Thoracic aorta (tissue), 2 donors: ENCODE results near the gene RASAL1. TPM values are rescaled to one million over a fixed set of nuclear protein-coding genes. Genes with fewer than 3 reads are reported as not detected.
"Not testable (repeated sequence)": the region's sequence is repeated elsewhere in the genome, so short reads cannot be mapped to it uniquely, and the experiment has no call there.

Experiments used
- ATAC-seq: fragments of 150-250 bp; one replicate; pipeline ENCODE4 v1.8.0; 2017; ENCODE audit warnings: low read depth; ENCODE audit not compliant: insufficient number of reproducible peaks, low FRiP score
- DNase-seq: peaks from one replicate; pipeline ENCODE4 v3.0.0-alpha.2; 2020; ENCODE audit warnings: low spot score
- H3K27ac ChIP-seq, 2 donors: fragments of 200-600 bp; sonication (generic); 1 replicate in 1 of 2; 2 replicates in 1 of 2; pipeline ENCODE4 v1.5.1; 2016; ENCODE audit warnings: mild to moderate bottlenecking in 2 of 2, moderate library complexity in 2 of 2
- H3K27me3 ChIP-seq: fragments of 200-600 bp; sonication (generic); replicated peaks from 2 replicates; pipeline ENCODE4 v1.6.0; 2016; ENCODE audit warnings: mild to moderate bottlenecking; ENCODE audit not compliant: insufficient read depth
- H3K36me3 ChIP-seq: fragments of 200-600 bp; sonication (generic); one replicate; pipeline ENCODE4 v1.5.1; 2016
- H3K4me1 ChIP-seq, 2 donors: fragments of 200-600 bp; sonication (generic); 1 replicate in 1 of 2; 2 replicates in 1 of 2; pipeline versions ENCODE4 v1.5.1 to v1.6.0; 2016; ENCODE audit warnings: low read depth in 2 of 2, mild to moderate bottlenecking in 1 of 2; ENCODE audit not compliant: control insufficient read depth in 1 of 2
- H3K4me3 ChIP-seq: fragments of 200-600 bp; sonication (generic); 2 replicates; pipeline ENCODE4 v1.5.1; 2016; ENCODE audit warnings: mild to moderate bottlenecking
- H3K9me3 ChIP-seq: fragments of 200-600 bp; sonication (generic); 2 replicates; pipeline ENCODE4 v1.5.1; 2016
- CTCF ChIP-seq: fragments of 200-600 bp; sonication (generic); IDR thresholded peaks from one replicate; pipeline ENCODE4 v1.5.1; 2019; ENCODE audit warnings: antibody characterized with exemption
- total RNA-seq, 2 donors: library from RNA; depleted of rRNA; stranded (reverse); fragments of >200 nt; gene quantifications; one replicate each; pipeline versions ENCODE4 v1.1.0 to v1.2.3, GENCODE V29; 2016

Gene RASAL1
- total RNA-seq, 2 donors from 2014 or later, result 2.0 TPM; not detected in 1

- DNase-seq (no peak), ATAC-seq (no peak)
- Histone ChIP-seq H3K9me3 (no peaks in the 10 kb centered on the region), H3K4me1 (no peaks in the 10 kb centered on the region), H3K27me3 (no peaks in the 10 kb centered on the region), H3K27ac (no peak overlapping the region), H3K36me3 (no peaks in the 10 kb centered on the region), H3K4me3 (no peak overlapping the region)
- TF ChIP-seq CTCF, result no peak
Measured at GRCh38 chr12:113128802-113129663, 6.5 kb downstream of the RASAL1 start.

GRCh38 chr12:113127791-113128199 is 7.8 kb downstream of the RASAL1 start:
- no peak overlapping the region for H3K4me3 ChIP-seq
- no peaks in the 10 kb centered on the region for H3K9me3 ChIP-seq
- no peak for TF ChIP-seq CTCF
- H3K4me1 ChIP-seq, result no peaks in the 10 kb centered on the region
- H3K36me3 ChIP-seq, result no peaks in the 10 kb centered on the region
- ATAC-seq (no peak), DNase-seq (no peak)
- no peaks in the 10 kb centered on the region for H3K27me3 ChIP-seq
- no peak overlapping the region for H3K27ac ChIP-seq

- Histone ChIP-seq H3K9me3 (no peaks in the 10 kb centered on the region), H3K27me3 (no peaks in the 10 kb centered on the region), H3K4me3 (no peak overlapping the region), H3K36me3 (no peaks in the 10 kb centered on the region), H3K27ac (no peak overlapping the region), H3K4me1 (no peaks in the 10 kb centered on the region)
- no peak for DNase-seq
- no peak for TF ChIP-seq CTCF
- ATAC-seq, result no peak
Measured at GRCh38 chr12:113120670-113121370, 14.7 kb downstream of the RASAL1 start.

GRCh38 chr12:113119980-113120669 is 15.4 kb downstream of the RASAL1 start:
- Histone ChIP-seq H3K36me3 (no peaks in the 10 kb centered on the region), H3K27me3 (no peaks in the 10 kb centered on the region), H3K4me1 (no peaks in the 10 kb centered on the region), H3K4me3 (no peak overlapping the region), H3K9me3 (no peaks in the 10 kb centered on the region), H3K27ac (no peak overlapping the region)
- ATAC-seq (no peak), DNase-seq (no peak)
- TF ChIP-seq CTCF, result no peak

GRCh38 chr12:113118142-113118541 is 17.4 kb downstream of the RASAL1 start:
- ATAC-seq (no peak), DNase-seq (no peak)
- Histone ChIP-seq H3K36me3 (no peaks in the 10 kb centered on the region), H3K4me1 (no peaks in the 10 kb centered on the region), H3K9me3 (no peaks in the 10 kb centered on the region), H3K27me3 (no peaks in the 10 kb centered on the region), H3K27ac (no peak overlapping the region), H3K4me3 (no peak overlapping the region)
- no peak for TF ChIP-seq CTCF

GRCh38 chr12:113117684-113118083 is 17.9 kb downstream of the RASAL1 start:
- DNase-seq, H3K9me3 ChIP-seq, H3K36me3 ChIP-seq, H3K27ac ChIP-seq, H3K4me3 ChIP-seq, H3K4me1 ChIP-seq, H3K27me3 ChIP-seq, ATAC-seq: not testable (repeated sequence)
